Smooth muscle cell (in vitro differentiated cells): ENCODE data around the gene LHFPL6. TPM values are rescaled to one million over a fixed set of nuclear protein-coding genes. Genes with fewer than 3 reads are reported as not detected.
A peak's percentile ranks its signal among the peaks of the same experiment; 100 is the strongest.

ENCODE experiments used
- DNase-seq: peaks from one replicate; lab custom pipeline; 2025; ENCODE audit not compliant: unreplicated experiment; lab: John Stamatoyannopoulos, UW
- H2AFZ ChIP-seq: fragments of 200-600 bp; sonication (generic); 2 replicates; pipeline ENCODE4 v1.6.0; 2016; ENCODE audit warnings: antibody characterized with exemption, low read depth, mild to moderate bottlenecking
- H3F3A ChIP-seq: fragments of 200-600 bp; sonication (generic); 2 replicates; pipeline ENCODE4 v1.6.0; 2017; ENCODE audit warnings: antibody characterized with exemption, low read depth
- H3K27ac ChIP-seq: fragments of 200-600 bp; sonication (generic); 2 replicates; pipeline ENCODE4 v1.5.1; 2016; ENCODE audit warnings: low read depth, mild to moderate bottlenecking
- H3K27me3 ChIP-seq: fragments of 200-600 bp; sonication (generic); 2 replicates; pipeline ENCODE4 v1.6.1; 2016; ENCODE audit warnings: low read depth, mild to moderate bottlenecking
- H3K36me3 ChIP-seq: fragments of 200-600 bp; sonication (generic); 2 replicates; pipeline ENCODE4 v1.5.1; 2016; ENCODE audit warnings: low read depth
- H3K4me1 ChIP-seq: fragments of 200-600 bp; sonication (generic); 2 replicates; pipeline ENCODE4 v1.5.1; 2016; ENCODE audit warnings: low read depth
- H3K4me2 ChIP-seq: fragments of 200-600 bp; sonication (generic); 2 replicates; pipeline ENCODE4 v1.6.0; 2016; ENCODE audit warnings: mild to moderate bottlenecking
- H3K4me3 ChIP-seq: fragments of 200-600 bp; sonication (generic); 2 replicates; pipeline ENCODE4 v1.5.1; 2016; ENCODE audit warnings: mild to moderate bottlenecking
- H3K79me2 ChIP-seq: fragments of 200-600 bp; sonication (generic); 2 replicates; pipeline ENCODE4 v1.6.0; 2016; ENCODE audit warnings: low read depth, mild to moderate bottlenecking
- H3K9ac ChIP-seq: fragments of 200-600 bp; sonication (generic); 2 replicates; pipeline ENCODE4 v1.6.0; 2016; ENCODE audit warnings: low read depth
- H3K9me3 ChIP-seq: fragments of 200-600 bp; sonication (generic); replicated peaks from 2 replicates; pipeline ENCODE4 v1.5.1; 2016; ENCODE audit warnings: low read depth
- H4K20me1 ChIP-seq: fragments of 200-600 bp; sonication (generic); 2 replicates; pipeline ENCODE4 v1.6.0; 2016; ENCODE audit warnings: low read depth
- CTCF ChIP-seq: fragments of 200-600 bp; sonication (generic); IDR thresholded peaks from 2 replicates; pipeline ENCODE4 v1.5.1; 2017; ENCODE audit warnings: borderline replicate concordance, mild to moderate bottlenecking, antibody characterized with exemption; ENCODE audit not compliant: insufficient read depth, poor library complexity, severe bottlenecking
- WGBS: methylation state at CpG from one replicate; pipeline ENCODE4 v1.1.7; 2016; ENCODE audit warnings: low lambda C conversion rate; 5-methylcytosine and 5-hydroxymethylcytosine counted together
- polyA plus RNA-seq: library from polyadenylated mRNA; unstranded; fragments of >200 nt; fragmentation: Nextera tagmentation; extraction: Ambion mirVana; gene quantifications from 2 replicates; pipeline ENCODE4 v1.2.1, GENCODE V29; 2016
- total RNA-seq: library from RNA; depleted of rRNA; stranded (reverse); fragments of >200 nt; gene quantifications from 2 replicates; pipeline ENCODE4 v1.2.3, GENCODE V29; 2014

The LHFPL6 gene
- total and polyA plus RNA-seq, 2 experiments from 2014 or later: 24.7 to 43.6 TPM

GRCh38 chr13:39527961-39528660, 74.9 kb downstream of the LHFPL6 start:
- no peak overlapping the region for H3K4me3 ChIP-seq
- no peak overlapping the region for H2AFZ ChIP-seq
- H3K4me2 ChIP-seq: peak overlapping the region; percentile 62
- H3K27me3 ChIP-seq: no peaks in the 10 kb centered on the region
- DNase-seq: no peak
- WGBS: 38% methylated on average over 5 of the region's 5 CpGs
- no peak for TF ChIP-seq CTCF
- H3K9ac ChIP-seq: peak overlapping the region; percentile 12
- H3K4me1 ChIP-seq: peaks cover 13% of the 10 kb centered on the region
- no peaks in the 10 kb centered on the region for H3K36me3 ChIP-seq
- no peaks in the 10 kb centered on the region for H4K20me1 ChIP-seq
- H3F3A ChIP-seq: no peaks in the 10 kb centered on the region
- H3K79me2 ChIP-seq: peaks cover 20% of the 10 kb centered on the region
- no peaks in the 10 kb centered on the region for H3K9me3 ChIP-seq
- H3K27ac ChIP-seq: peak overlapping the region; percentile 87

GRCh38 chr13:39527301-39527700, 75.7 kb downstream of the LHFPL6 start:
- no peaks in the 10 kb centered on the region for H3K36me3 ChIP-seq
- H3K9ac ChIP-seq: peak overlapping the region; percentile 12
- peaks cover 15% of the 10 kb centered on the region for H3K79me2 ChIP-seq
- peak overlapping the region; percentile 87 for H3K27ac ChIP-seq
- TF ChIP-seq CTCF: no peak
- H3K9me3 ChIP-seq: no peaks in the 10 kb centered on the region
- no peaks in the 10 kb centered on the region for H4K20me1 ChIP-seq
- H3F3A ChIP-seq: no peaks in the 10 kb centered on the region
- no peak for DNase-seq
- WGBS: 98% methylated on average over 3 of the region's 3 CpGs
- H3K27me3 ChIP-seq: no peaks in the 10 kb centered on the region
- peaks cover 13% of the 10 kb centered on the region for H3K4me1 ChIP-seq
- H3K4me3 ChIP-seq: no peak overlapping the region
- H3K4me2 ChIP-seq: peak overlapping the region; percentile 62
- H2AFZ ChIP-seq: no peak overlapping the region

GRCh38 chr13:39526499-39526898, 76.5 kb downstream of the LHFPL6 start:
- H4K20me1 ChIP-seq: no peaks in the 10 kb centered on the region
- WGBS: 94% methylated on average over 8 of the region's 8 CpGs
- TF ChIP-seq CTCF: no peak
- peaks cover 12% of the 10 kb centered on the region for H3K79me2 ChIP-seq
- H3K36me3 ChIP-seq: no peaks in the 10 kb centered on the region
- H3K4me2 ChIP-seq: no peak overlapping the region
- no peak overlapping the region for H3K9ac ChIP-seq
- no peaks in the 10 kb centered on the region for H3F3A ChIP-seq
- H3K27me3 ChIP-seq: no peaks in the 10 kb centered on the region
- no peaks in the 10 kb centered on the region for H3K9me3 ChIP-seq
- no peak overlapping the region for H3K27ac ChIP-seq
- DNase-seq: no peak
- no peak overlapping the region for H2AFZ ChIP-seq
- H3K4me3 ChIP-seq: no peak overlapping the region
- H3K4me1 ChIP-seq: peaks cover 6% of the 10 kb centered on the region

- Histone ChIP-seq H3K4me3 (no peak overlapping the region), H3K9ac (no peak overlapping the region), H2AFZ (no peak overlapping the region), H3F3A (no peaks in the 10 kb centered on the region), H3K4me2 (no peak overlapping the region), H3K79me2 (peaks cover 12% of the 10 kb centered on the region), H3K27ac (no peak overlapping the region), H3K9me3 (no peaks in the 10 kb centered on the region), H3K36me3 (no peaks in the 10 kb centered on the region), H4K20me1 (no peaks in the 10 kb centered on the region), H3K4me1 (peaks cover 5% of the 10 kb centered on the region), H3K27me3 (no peaks in the 10 kb centered on the region)
- DNase-seq: no peak
- WGBS: 100% methylated on average over 1 of the region's 1 CpG
- TF ChIP-seq CTCF: no peak
Observed at GRCh38 chr13:39525506-39525905, 77.5 kb downstream of the LHFPL6 start.
